ENCODE results near the gene AGBL4.

The AGBL4 gene

DNA sequence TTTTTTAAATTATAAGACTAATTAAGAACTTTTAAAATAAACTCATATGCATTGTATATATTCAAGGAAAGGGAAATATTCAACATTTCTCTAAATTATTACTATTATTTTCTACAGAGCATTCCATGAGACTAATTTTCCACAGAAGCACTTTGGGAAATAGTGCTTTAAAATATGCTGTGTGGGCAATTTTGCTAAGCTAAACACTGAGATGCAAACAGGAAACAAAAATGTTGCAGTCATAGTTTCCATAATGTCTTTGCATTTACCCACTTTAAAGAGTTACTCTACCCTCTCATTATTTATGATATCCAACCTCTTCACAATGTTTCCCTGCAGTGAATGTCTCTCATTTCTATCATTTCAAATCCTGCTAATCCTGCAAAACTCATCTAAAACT lies 977.4 kb downstream of the AGBL4 start:
- no peak overlapping the region for H3K4me3 ChIP-seq (ENCODE audit: low read depth, low read length, poor library complexity, severe bottlenecking)
- no peaks in the 10 kb centered on the region for H3K79me2 ChIP-seq (ENCODE audit: insufficient read depth, low read length)
- H3K4me2 ChIP-seq (ENCODE audit: low read length), result no peak overlapping the region
- no peaks in the 10 kb centered on the region for H3K9me2 ChIP-seq (ENCODE audit: low read depth, low read length)
- no peaks in the 10 kb centered on the region for H3K4me1 ChIP-seq (ENCODE audit: insufficient read depth, low read length, severe bottlenecking)
- TF ChIP-seq EZH2 (IDR thresholded peaks at IDR 0.05; ENCODE audit: borderline replicate concordance, low read length), result no peak
- TF ChIP-seq, protein P1, sequence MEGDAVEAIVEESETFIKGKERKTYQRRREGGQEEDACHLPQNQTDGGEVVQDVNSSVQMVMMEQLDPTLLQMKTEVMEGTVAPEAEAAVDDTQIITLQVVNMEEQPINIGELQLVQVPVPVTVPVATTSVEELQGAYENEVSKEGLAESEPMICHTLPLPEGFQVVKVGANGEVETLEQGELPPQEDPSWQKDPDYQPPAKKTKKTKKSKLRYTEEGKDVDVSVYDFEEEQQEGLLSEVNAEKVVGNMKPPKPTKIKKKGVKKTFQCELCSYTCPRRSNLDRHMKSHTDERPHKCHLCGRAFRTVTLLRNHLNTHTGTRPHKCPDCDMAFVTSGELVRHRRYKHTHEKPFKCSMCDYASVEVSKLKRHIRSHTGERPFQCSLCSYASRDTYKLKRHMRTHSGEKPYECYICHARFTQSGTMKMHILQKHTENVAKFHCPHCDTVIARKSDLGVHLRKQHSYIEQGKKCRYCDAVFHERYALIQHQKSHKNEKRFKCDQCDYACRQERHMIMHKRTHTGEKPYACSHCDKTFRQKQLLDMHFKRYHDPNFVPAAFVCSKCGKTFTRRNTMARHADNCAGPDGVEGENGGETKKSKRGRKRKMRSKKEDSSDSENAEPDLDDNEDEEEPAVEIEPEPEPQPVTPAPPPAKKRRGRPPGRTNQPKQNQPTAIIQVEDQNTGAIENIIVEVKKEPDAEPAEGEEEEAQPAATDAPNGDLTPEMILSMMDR (IDR thresholded peaks at IDR 0.05; ENCODE audit: low read length), result no peak
- no peaks in the 10 kb centered on the region for H4K20me1 ChIP-seq (ENCODE audit: insufficient read depth, low read length)
- no peaks in the 10 kb centered on the region for H3K27me3 ChIP-seq (ENCODE audit: insufficient read depth, low read length)
- no peak overlapping the region for H3K27ac ChIP-seq (ENCODE audit: low read depth, low read length, poor library complexity, severe bottlenecking)
- no peaks in the 10 kb centered on the region for H3K36me3 ChIP-seq (ENCODE audit: insufficient read depth, low read length)
- H2AFZ ChIP-seq (ENCODE audit: low read length), result no peak overlapping the region
- H3K9me3 ChIP-seq (ENCODE audit: low read length), result no peaks in the 10 kb centered on the region
- H3F3A ChIP-seq (ENCODE audit: insufficient read depth, low read length), result no peaks in the 10 kb centered on the region
- H3K9ac ChIP-seq (ENCODE audit: low read length), result no peak overlapping the region

DNA sequence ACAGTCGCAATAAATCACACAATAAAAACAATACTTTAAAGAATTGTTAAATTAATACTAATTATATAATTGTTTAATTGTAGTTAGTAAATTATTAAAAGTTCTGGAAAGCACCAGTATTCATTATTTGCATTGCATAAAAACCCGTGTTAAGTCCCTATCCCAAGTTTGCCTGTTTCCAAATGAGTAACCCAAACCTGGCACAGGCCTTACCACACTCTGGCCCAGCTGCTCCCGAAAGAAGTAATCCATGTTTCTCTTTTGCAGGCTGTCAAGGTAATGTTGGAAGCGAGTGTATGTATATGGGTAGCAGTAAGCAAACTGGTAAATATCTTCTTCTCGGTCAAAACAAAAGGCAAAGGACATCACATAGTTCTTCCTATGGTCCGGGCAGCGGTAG lies 978.4 kb downstream of the AGBL4 start:
- no peak overlapping the region for H3K27ac ChIP-seq (ENCODE audit: low read depth, low read length, poor library complexity, severe bottlenecking)
- H3K36me3 ChIP-seq (ENCODE audit: insufficient read depth, low read length), result no peaks in the 10 kb centered on the region

DNA sequence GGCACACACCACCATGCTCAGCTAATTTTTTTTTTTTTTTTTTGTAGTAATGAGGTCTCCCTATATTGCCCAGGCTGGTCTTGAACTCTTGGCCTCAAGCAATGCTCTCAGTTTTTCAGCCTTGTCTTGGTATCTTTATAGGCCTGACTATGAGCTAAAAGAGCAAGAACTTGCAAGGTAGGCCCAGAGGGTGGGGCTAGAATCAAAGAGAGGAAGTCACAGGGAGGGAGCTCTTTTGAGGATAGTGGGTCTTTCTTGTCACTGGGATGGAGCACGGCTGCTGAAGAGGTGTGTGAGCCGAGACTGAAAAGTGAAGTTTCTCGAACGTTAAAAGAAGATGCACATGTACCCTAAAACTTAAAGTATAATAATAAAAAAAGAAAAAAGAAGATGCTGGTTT lies 987.1 kb downstream of the AGBL4 start:
- no peaks in the 10 kb centered on the region for H3F3A ChIP-seq (ENCODE audit: insufficient read depth, low read length)
- H2AFZ ChIP-seq (ENCODE audit: low read length), result no peak overlapping the region
- no peaks in the 10 kb centered on the region for H3K36me3 ChIP-seq (ENCODE audit: insufficient read depth, low read length)
- no peak overlapping the region for H3K27ac ChIP-seq (ENCODE audit: low read depth, low read length, poor library complexity, severe bottlenecking)
- no peaks in the 10 kb centered on the region for H3K9me2 ChIP-seq (ENCODE audit: low read depth, low read length)
- H3K27me3 ChIP-seq (ENCODE audit: insufficient read depth, low read length), result no peaks in the 10 kb centered on the region
- H4K20me1 ChIP-seq (ENCODE audit: insufficient read depth, low read length), result no peaks in the 10 kb centered on the region
- H3K4me3 ChIP-seq (ENCODE audit: low read depth, low read length, poor library complexity, severe bottlenecking), result no peak overlapping the region
- H3K9me3 ChIP-seq (ENCODE audit: low read length), result no peaks in the 10 kb centered on the region
- no peak overlapping the region for H3K9ac ChIP-seq (ENCODE audit: low read length)
- H3K4me2 ChIP-seq (ENCODE audit: low read length), result no peak overlapping the region
- H3K79me2 ChIP-seq (ENCODE audit: insufficient read depth, low read length), result no peaks in the 10 kb centered on the region
- TF ChIP-seq EZH2 (IDR thresholded peaks at IDR 0.05; ENCODE audit: borderline replicate concordance, low read length), result no peak
- TF ChIP-seq, protein P1 (IDR thresholded peaks at IDR 0.05; ENCODE audit: low read length), result no peak
- H3K4me1 ChIP-seq (ENCODE audit: insufficient read depth, low read length, severe bottlenecking), result no peaks in the 10 kb centered on the region

More for the DNA sequence above, 978.4 kb downstream of the AGBL4 start:
- H3K9me3 ChIP-seq (ENCODE audit: low read length), result no peaks in the 10 kb centered on the region
- H3K4me3 ChIP-seq (ENCODE audit: low read depth, low read length, poor library complexity, severe bottlenecking), result no peak overlapping the region
- H4K20me1 ChIP-seq (ENCODE audit: insufficient read depth, low read length), result no peaks in the 10 kb centered on the region
- no peaks in the 10 kb centered on the region for H3K79me2 ChIP-seq (ENCODE audit: insufficient read depth, low read length)
- H3K9ac ChIP-seq (ENCODE audit: low read length), result no peak overlapping the region
- no peak overlapping the region for H3K4me2 ChIP-seq (ENCODE audit: low read length)
- no peaks in the 10 kb centered on the region for H3K4me1 ChIP-seq (ENCODE audit: insufficient read depth, low read length, severe bottlenecking)
- no peaks in the 10 kb centered on the region for H3K27me3 ChIP-seq (ENCODE audit: insufficient read depth, low read length)
- TF ChIP-seq EZH2 (IDR thresholded peaks at IDR 0.05; ENCODE audit: borderline replicate concordance, low read length), result no peak
- TF ChIP-seq, protein P1 (IDR thresholded peaks at IDR 0.05; ENCODE audit: low read length), result no peak
- H3F3A ChIP-seq (ENCODE audit: insufficient read depth, low read length), result no peaks in the 10 kb centered on the region
- H3K9me2 ChIP-seq (ENCODE audit: low read depth, low read length), result no peaks in the 10 kb centered on the region
- no peak overlapping the region for H2AFZ ChIP-seq (ENCODE audit: low read length)

Measured in OCI-LY1 (cell line).